Activated CD8-positive, alpha-beta memory T cell treated with anti-CD3 and anti-CD28 coated beads for 36 hours (primary cell): Measurements from ENCODE around the gene SPNS2. TPM values are rescaled to one million over a fixed set of nuclear protein-coding genes. Genes with fewer than 3 reads are reported as not detected.

Experiments
- CTCF ChIA-PET: fragments of 350-600 bp; sonication (Branson Sonifier 250); formaldehyde crosslinking; loops from one replicate; lab custom pipeline; 2021; ENCODE audit warnings: antibody characterized with exemption; lab: Charles Lee
- POLR2A ChIA-PET: fragments of 350-600 bp; sonication (Branson Sonifier 250); formaldehyde crosslinking; loops from one replicate; lab custom pipeline; 2021; ENCODE audit warnings: antibody characterized with exemption; lab: Charles Lee
- total RNA-seq, 2 experiments: library from RNA; stranded (reverse); gene quantifications; one replicate each; pipeline ENCODE4 v1.2.3, GENCODE V29; 2021

Gene SPNS2
- total RNA-seq, 2 experiments from 2014 or later, result 0.42 to 0.61 TPM

DNA sequence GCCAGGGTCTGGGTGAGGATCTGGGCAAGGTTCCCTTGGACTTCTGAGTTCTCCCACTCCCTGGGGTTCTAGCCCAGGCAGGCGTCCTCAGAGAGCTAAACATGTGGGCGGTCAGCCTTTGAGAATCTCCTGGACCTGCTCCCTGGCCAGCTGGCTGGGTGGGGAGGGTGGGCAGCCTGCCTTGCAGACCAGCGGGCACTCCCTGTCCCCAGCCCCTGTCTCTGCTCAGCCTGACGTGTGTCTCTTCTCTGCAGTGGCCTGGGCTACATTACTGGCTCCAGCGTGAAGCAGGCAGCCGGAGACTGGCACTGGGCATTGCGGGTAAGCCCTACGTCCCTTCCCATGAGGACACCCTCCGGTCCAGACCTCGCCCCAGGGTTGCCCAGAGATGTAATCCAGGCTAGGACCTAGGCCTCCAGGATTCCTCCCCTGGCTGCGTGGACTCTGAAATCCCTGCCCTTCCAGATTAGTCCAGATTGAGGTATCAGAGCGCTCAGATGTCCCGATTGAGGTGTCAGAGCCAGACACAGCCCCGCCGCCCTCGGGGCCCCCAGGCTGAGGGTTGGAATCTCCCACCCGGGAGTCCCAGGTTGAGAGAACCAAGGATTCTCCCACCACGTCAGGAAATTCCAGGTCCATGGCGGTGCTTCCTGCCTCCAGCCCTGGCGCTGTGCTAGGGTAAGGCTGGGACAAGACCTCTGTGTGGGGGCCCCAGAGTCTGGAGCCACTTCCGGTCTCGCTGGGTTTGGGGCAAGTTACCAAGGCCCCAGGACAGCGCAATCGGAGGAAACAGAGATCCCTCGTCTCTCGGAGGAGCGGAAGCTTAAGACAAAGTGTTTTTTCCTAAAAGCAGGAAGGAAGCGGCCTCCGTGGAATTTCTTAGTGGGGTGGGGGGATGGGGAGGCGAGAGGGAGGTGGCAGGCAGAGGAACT lies 32.4 kb downstream of the SPNS2 start:
- POLR2A ChIA-PET, result no interaction called here
- CTCF ChIA-PET, result no interaction called here

- ChIA-PET POLR2A (no interaction called here), CTCF (no interaction called here)
Measured at GRCh38 chr17:4531988-4532736, 33.5 kb downstream of the SPNS2 start.

- CTCF ChIA-PET, result no interaction called here
- POLR2A ChIA-PET, result no interaction called here
Measured at GRCh38 chr17:4532860-4533522, 34.3 kb downstream of the SPNS2 start.

- CTCF ChIA-PET, result no interaction called here
- POLR2A ChIA-PET, result no interaction called here
Measured at GRCh38 chr17:4533523-4534504, 35.1 kb downstream of the SPNS2 start.

- POLR2A ChIA-PET, result no interaction called here
- CTCF ChIA-PET, result no interaction called here
Measured at GRCh38 chr17:4534515-4534914, 35.8 kb downstream of the SPNS2 start.

- ChIA-PET CTCF (no interaction called here), POLR2A (no interaction called here)
Measured at GRCh38 chr17:4534928-4535666, 36.4 kb downstream of the SPNS2 start.

DNA sequence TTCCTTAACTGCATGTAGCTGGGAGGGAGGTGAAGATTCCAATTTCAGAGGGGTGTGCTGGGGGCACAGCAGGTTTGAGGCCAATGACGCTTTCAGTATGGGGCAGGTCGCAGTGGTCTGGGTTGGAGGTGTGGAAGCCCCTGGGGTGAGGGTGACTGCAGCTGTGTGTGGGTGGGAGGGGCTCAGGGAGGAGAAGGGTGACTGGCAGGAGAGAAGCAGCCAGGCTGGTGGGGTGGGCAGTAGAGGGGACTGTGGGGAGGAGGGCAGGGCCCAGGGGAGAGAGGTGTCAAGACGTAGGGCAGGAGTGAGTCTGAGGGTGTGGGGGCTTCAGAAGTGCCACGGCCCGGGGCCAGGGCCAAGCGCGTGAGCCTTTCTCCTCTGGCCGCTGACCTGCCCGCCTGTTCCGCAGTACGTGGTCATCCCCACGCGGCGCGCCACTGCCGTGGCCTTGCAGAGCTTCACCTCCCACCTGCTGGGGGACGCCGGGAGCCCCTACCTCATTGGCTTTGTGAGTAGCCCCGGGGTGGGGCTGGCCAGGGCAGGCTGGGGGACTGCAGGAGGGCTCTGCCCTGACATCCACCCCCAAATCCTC lies 37.1 kb downstream of the SPNS2 start:
- ChIA-PET POLR2A (no interaction called here), CTCF (no interaction called here)

DNA sequence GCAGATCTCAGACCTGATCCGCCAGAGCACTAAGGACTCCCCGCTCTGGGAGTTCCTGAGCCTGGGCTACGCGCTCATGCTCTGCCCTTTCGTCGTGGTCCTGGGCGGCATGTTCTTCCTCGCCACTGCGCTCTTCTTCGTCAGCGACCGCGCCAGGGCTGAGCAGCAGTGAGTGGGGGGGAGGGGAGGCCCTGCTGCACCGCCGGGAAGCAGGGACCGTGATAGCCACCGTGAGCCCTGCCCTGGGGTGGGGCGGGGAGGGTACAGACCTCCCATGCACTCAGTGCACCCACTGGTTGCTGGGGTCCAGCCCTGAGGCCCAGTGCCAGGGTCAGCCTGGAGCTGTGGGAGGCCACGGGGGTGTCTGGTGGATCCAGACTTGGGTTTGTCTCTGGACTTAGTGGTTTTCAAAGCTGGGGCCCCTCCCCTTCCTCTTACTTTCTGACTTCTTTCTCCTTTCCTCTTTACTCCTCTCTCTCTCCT lies 37.6 kb downstream of the SPNS2 start:
- ChIA-PET POLR2A (no interaction called here), CTCF (no interaction called here)

DNA sequence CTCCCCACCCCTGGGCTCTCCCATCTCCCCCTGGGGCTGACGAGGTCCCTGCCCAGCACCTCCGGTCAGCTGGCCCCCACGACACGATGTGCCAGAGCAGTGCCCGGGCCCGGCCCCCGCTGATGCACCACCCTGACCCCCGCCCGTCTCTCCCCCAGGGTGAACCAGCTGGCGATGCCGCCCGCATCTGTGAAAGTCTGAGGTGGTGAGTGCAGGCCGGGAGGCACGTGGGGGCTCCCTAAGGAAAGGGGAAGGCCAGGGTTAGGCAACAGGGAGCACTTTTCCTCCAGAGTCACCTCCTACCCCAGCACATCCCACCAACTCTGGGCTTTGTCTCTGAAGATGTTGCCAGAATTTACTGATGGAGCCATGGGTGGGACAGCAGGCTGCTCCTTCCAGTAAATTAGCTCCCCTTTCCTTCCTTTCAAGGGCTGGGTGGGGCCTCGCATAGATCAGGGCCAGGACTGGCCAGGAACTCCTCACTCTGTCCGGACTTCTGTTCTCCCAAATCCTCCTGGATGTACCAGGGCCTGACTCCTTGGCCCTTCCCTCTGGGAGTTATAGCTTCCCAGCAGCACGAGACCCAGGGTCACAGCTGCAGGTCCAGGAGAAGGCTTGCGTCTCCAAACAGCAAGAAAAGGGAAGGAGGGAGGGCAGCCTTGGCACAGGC lies 38.2 kb downstream of the SPNS2 start:
- ChIA-PET CTCF (no interaction called here), POLR2A (interaction anchor here (1.3 kb wide), 1 partner anchor 12 kb away, joined by 7 read pairs; no protein-coding TSS in a partner anchor)

DNA sequence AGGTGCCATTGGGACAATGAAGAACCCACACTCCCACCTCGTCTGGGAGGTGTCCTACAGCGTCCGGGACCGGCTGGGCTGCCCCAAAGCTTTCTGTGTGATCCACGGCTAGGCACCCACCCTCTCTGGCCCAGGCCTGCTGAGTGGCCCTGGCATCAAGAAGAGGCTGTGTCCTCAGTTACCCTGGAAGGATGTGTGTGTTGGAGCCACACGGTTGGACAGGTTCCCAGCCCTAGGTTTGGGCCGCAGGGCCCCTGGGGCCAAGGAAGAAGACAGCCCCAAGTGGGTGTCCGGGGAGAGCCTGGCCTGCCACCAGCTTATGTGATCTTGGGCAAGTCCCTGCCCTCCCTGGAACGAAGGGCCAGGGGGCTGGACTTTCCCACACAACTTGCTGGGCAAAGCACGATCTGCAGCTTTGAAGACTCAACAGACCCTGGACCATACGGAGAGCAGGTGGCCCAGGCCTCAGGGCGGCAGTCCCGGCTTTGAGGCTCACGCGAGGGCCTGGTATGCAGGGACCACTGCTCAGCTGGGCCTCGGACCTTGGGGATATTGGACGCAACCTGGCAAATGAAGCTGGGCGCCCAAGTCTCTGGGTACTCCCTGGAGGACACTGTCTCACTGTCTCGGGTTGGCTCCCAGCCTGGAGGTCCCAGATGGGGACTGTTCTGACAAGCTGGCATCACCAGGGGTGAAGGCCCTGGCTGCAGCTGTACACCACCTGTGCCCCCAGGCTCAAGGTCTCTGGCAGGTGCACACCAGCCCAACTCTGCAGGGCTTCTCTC lies 39.0 kb downstream of the SPNS2 start:
- ChIA-PET CTCF (interaction anchor here (0.5 kb wide), 1 partner anchor 107 kb away, joined by 4 read pairs; no protein-coding TSS in a partner anchor), POLR2A (interaction anchor here (0.6 to 1.3 kb wide), 2 partner anchors 12 to 27 kb away, joined by 5 to 7 read pairs; no protein-coding TSS in a partner anchor)

GRCh38 chr17:4538236-4539002 lies 39.7 kb downstream of the SPNS2 start:
- ChIA-PET POLR2A (interaction anchor here (0.6 to 1.3 kb wide), 2 partner anchors 11 to 26 kb away, joined by 5 to 7 read pairs; no protein-coding TSS in a partner anchor), CTCF (interaction anchor here (0.5 to 2.8 kb wide), 3 partner anchors 28 to 227 kb away, joined by 3 to 6 read pairs (median 4); no protein-coding TSS in a partner anchor)

GRCh38 chr17:4539025-4539424 lies 40.3 kb downstream of the SPNS2 start:
- CTCF ChIA-PET, result interaction anchor here (0.6 to 2.8 kb wide), 2 partner anchors 28 to 226 kb away, joined by 3 to 6 read pairs; no protein-coding TSS in a partner anchor
- POLR2A ChIA-PET, result interaction anchor here (0.6 kb wide), 1 partner anchor 20 kb away, joined by 3 read pairs; no protein-coding TSS in a partner anchor

- ChIA-PET CTCF (interaction anchor here (2.8 kb wide), 1 partner anchor 27 kb away, joined by 6 read pairs; no protein-coding TSS in a partner anchor), POLR2A (interaction anchor here (0.5 to 0.7 kb wide), 3 partner anchors 12 to 23 kb away, joined by 3 read pairs; no protein-coding TSS in a partner anchor)
Measured at GRCh38 chr17:4539576-4540223, 41.0 kb downstream of the SPNS2 start.

- ChIA-PET CTCF (interaction anchor here (2.8 kb wide), 1 partner anchor 27 kb away, joined by 6 read pairs; no protein-coding TSS in a partner anchor), POLR2A (interaction anchor here (0.7 kb wide), 1 partner anchor 24 kb away, joined by 3 read pairs; no protein-coding TSS in a partner anchor)
Measured at GRCh38 chr17:4540224-4540651, 41.6 kb downstream of the SPNS2 start.
